Left ventricle myocardium inferior (tissue), 1 donor: Measurements from ENCODE around the gene AP5S1. TPM values are rescaled to one million over a fixed set of nuclear protein-coding genes. Genes with fewer than 3 reads are reported as not detected.

Experiments
- DNase-seq: peaks from one replicate; pipeline ENCODE4 v3.0.0-alpha.2; 2020
- H3K27ac ChIP-seq: fragments of 200-600 bp; replicated peaks from 2 replicates; pipeline ENCODE4 v1.8.0; 2021
- H3K27me3 ChIP-seq: fragments of 200-600 bp; 2 replicates; pipeline ENCODE4 v1.8.0; 2021; ENCODE audit warnings: low read depth
- H3K36me3 ChIP-seq: fragments of 200-600 bp; 2 replicates; pipeline ENCODE4 v1.8.0; 2021
- H3K4me1 ChIP-seq: fragments of 200-600 bp; 2 replicates; pipeline ENCODE4 v1.8.0; 2021
- H3K4me3 ChIP-seq: fragments of 200-600 bp; 2 replicates; pipeline ENCODE4 v1.8.0; 2021; ENCODE audit warnings: mild to moderate bottlenecking, moderate library complexity
- H3K9me3 ChIP-seq: fragments of 200-600 bp; replicated peaks from 2 replicates; pipeline ENCODE4 v1.8.0; 2021
- CTCF ChIP-seq: fragments of 200-600 bp; IDR thresholded peaks from 2 replicates; pipeline ENCODE4 v1.8.0; 2021; ENCODE audit warnings: antibody characterized with exemption, mild to moderate bottlenecking, borderline replicate concordance
- intact Hi-C: fragments of 100-400 bp; cut with micrococcal nuclease; formaldehyde crosslinking; loops from one replicate; pipeline ENCODE4 v1.11.0; 2022
- total RNA-seq: library from RNA; stranded (reverse); fragmentation: NEBNext Ultra II Directional; extraction: Animal tissue kit (Norgen Biotek cat#: 25700); gene quantifications from one replicate; pipeline ENCODE4 v1.2.1, GENCODE V29; 2021
- donor health status: DM: no; HTN: yes; CAD: no; lungs with severe emphysema.

Gene AP5S1
- total RNA-seq, 1 donor from 2014 or later, result 11.3 TPM

GRCh38 chr20:3858689-3859088, 38.3 kb downstream of the AP5S1 start:
- no peak overlapping the region for H3K27ac ChIP-seq
- TF ChIP-seq CTCF, result no peak
- no peak overlapping the region for H3K4me3 ChIP-seq
- no peak for DNase-seq
- intact Hi-C loops, result no loop called here
- H3K36me3 ChIP-seq, result peaks cover 86% of the 10 kb centered on the region
- H3K27me3 ChIP-seq, result no peaks in the 10 kb centered on the region
- peaks cover 14% of the 10 kb centered on the region for H3K4me1 ChIP-seq
- no peaks in the 10 kb centered on the region for H3K9me3 ChIP-seq

GRCh38 chr20:3861191-3861590, 40.8 kb downstream of the AP5S1 start:
- TF ChIP-seq CTCF, result no peak
- intact Hi-C loops, result no loop called here
- H3K27me3 ChIP-seq, result no peaks in the 10 kb centered on the region
- H3K27ac ChIP-seq, result no peak overlapping the region
- DNase-seq, result no peak
- H3K4me3 ChIP-seq, result no peak overlapping the region
- peaks cover 98% of the 10 kb centered on the region for H3K36me3 ChIP-seq
- H3K4me1 ChIP-seq, result peaks cover 12% of the 10 kb centered on the region
- H3K9me3 ChIP-seq, result no peaks in the 10 kb centered on the region

GRCh38 chr20:3862333-3862732, 42.0 kb downstream of the AP5S1 start:
- intact Hi-C loops, result no loop called here
- TF ChIP-seq CTCF, result no peak
- DNase-seq, result no peak
- Histone ChIP-seq H3K27me3 (no peaks in the 10 kb centered on the region), H3K4me3 (no peak overlapping the region), H3K4me1 (peaks cover 9% of the 10 kb centered on the region), H3K36me3 (peaks cover 100% of the 10 kb centered on the region), H3K9me3 (no peaks in the 10 kb centered on the region), H3K27ac (no peak overlapping the region)

DNA sequence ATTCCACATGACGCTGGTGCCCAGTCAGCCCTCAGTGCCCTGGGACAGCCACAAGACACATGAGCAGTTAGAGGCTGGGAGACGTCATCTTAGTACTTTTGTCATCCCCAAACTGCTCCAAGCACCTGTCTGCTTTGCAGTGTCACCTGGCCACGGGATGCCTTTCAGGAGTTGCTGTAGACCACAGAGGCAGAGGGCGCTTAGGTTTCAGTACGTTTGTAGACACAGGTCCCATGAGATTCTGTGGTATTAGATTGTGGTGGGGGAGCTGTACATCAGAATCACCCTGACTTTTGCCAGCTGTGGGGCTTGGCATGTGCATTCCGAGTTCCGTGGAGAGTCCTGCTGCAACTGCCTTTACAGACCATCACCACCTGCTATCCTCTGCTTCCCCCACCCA, 43.0 kb downstream of the AP5S1 start:
- Histone ChIP-seq H3K9me3 (no peaks in the 10 kb centered on the region), H3K27ac (no peak overlapping the region), H3K36me3 (peaks cover 97% of the 10 kb centered on the region), H3K4me1 (peaks cover 5% of the 10 kb centered on the region), H3K27me3 (no peaks in the 10 kb centered on the region), H3K4me3 (no peak overlapping the region)
- DNase-seq, result no peak
- intact Hi-C loops, result no loop called here
- no peak for TF ChIP-seq CTCF

DNA sequence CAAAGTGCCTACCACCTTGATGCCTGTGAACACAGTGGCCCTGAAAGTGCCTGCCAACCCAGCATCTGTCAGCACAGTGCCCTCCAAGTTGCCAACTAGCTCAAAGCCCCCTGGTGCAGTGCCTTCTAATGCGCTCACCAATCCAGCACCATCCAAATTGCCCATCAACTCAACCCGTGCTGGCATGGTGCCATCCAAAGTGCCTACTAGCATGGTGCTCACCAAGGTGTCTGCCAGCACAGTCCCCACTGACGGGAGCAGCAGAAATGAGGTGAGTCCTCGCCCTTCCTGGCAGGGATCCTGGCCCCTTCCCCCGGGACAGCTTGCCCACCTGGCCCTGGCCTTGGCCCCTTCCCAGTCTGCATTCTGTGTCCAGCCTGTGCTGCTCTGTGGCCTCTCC, 44.2 kb downstream of the AP5S1 start:
- DNase-seq, result no peak
- no peaks in the 10 kb centered on the region for H3K27me3 ChIP-seq
- peaks cover 5% of the 10 kb centered on the region for H3K4me1 ChIP-seq
- no peak for TF ChIP-seq CTCF
- H3K9me3 ChIP-seq, result no peaks in the 10 kb centered on the region
- H3K4me3 ChIP-seq, result no peak overlapping the region
- intact Hi-C loops, result no loop called here
- peaks cover 91% of the 10 kb centered on the region for H3K36me3 ChIP-seq
- H3K27ac ChIP-seq, result no peak overlapping the region
